ENCODE results near the gene HOXD4. TPM values are rescaled to one million over a fixed set of nuclear protein-coding genes. Genes with fewer than 3 reads are reported as not detected.

The HOXD4 gene
- total and polyA plus RNA-seq, 8 donors = 0.17 to 0.99 (median 0.68) TPM

- intact Hi-C loops (cut with DNase I) = loop anchor here in 1 of 2 donors (5.0 to 10.0 kb wide), 2 partner anchors 506 to 684 kb away; no protein-coding TSS in a partner anchor
- no peak overlapping the region for H3K4me3 ChIP-seq
- peaks cover 96 to 100% of the 10 kb centered on the region in 2 donors for H3K27me3 ChIP-seq
Measured at GRCh38 chr2:176130957-176131847, 20.1 kb upstream of the HOXD4 start.

DNA sequence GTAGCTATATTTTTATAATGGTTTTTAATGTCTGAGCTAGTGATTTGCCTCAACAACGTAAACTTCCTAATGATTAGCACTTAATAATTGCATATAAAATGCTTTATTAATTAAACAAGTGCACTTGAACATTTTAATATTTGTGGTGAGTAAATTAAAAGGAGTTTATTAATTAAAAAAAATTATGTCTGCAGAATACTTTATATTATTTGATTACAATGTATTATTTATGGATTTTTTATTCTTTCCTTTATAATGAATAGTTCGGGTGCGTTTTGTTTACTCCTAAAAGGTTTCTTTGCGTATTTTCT lies 19.5 kb upstream of the HOXD4 start:
- Histone ChIP-seq H3K27me3 (peaks cover 96 to 100% of the 10 kb centered on the region in 2 donors), H3K9me3 (no peaks in the 10 kb centered on the region)
- intact Hi-C loops (cut with DNase I) = loop anchor here in 1 of 2 donors (5.0 to 10.0 kb wide), 2 partner anchors 505 to 683 kb away; no protein-coding TSS in a partner anchor

More at GRCh38 chr2:176130957-176131847, 20.1 kb upstream of the HOXD4 start:
- H3K4me1 ChIP-seq = peaks cover under 1 to 36% of the 10 kb centered on the region in 2 donors
- no peaks in the 10 kb centered on the region for H3K36me3 ChIP-seq
- no peaks in the 10 kb centered on the region for H3K9me3 ChIP-seq
- no peak overlapping the region for H3K27ac ChIP-seq
- DNase-seq = no peak
- ATAC-seq = no peak
- TF ChIP-seq, protein P1, sequence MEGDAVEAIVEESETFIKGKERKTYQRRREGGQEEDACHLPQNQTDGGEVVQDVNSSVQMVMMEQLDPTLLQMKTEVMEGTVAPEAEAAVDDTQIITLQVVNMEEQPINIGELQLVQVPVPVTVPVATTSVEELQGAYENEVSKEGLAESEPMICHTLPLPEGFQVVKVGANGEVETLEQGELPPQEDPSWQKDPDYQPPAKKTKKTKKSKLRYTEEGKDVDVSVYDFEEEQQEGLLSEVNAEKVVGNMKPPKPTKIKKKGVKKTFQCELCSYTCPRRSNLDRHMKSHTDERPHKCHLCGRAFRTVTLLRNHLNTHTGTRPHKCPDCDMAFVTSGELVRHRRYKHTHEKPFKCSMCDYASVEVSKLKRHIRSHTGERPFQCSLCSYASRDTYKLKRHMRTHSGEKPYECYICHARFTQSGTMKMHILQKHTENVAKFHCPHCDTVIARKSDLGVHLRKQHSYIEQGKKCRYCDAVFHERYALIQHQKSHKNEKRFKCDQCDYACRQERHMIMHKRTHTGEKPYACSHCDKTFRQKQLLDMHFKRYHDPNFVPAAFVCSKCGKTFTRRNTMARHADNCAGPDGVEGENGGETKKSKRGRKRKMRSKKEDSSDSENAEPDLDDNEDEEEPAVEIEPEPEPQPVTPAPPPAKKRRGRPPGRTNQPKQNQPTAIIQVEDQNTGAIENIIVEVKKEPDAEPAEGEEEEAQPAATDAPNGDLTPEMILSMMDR (IDR thresholded peaks at IDR 0.05) = no peak

DNA sequence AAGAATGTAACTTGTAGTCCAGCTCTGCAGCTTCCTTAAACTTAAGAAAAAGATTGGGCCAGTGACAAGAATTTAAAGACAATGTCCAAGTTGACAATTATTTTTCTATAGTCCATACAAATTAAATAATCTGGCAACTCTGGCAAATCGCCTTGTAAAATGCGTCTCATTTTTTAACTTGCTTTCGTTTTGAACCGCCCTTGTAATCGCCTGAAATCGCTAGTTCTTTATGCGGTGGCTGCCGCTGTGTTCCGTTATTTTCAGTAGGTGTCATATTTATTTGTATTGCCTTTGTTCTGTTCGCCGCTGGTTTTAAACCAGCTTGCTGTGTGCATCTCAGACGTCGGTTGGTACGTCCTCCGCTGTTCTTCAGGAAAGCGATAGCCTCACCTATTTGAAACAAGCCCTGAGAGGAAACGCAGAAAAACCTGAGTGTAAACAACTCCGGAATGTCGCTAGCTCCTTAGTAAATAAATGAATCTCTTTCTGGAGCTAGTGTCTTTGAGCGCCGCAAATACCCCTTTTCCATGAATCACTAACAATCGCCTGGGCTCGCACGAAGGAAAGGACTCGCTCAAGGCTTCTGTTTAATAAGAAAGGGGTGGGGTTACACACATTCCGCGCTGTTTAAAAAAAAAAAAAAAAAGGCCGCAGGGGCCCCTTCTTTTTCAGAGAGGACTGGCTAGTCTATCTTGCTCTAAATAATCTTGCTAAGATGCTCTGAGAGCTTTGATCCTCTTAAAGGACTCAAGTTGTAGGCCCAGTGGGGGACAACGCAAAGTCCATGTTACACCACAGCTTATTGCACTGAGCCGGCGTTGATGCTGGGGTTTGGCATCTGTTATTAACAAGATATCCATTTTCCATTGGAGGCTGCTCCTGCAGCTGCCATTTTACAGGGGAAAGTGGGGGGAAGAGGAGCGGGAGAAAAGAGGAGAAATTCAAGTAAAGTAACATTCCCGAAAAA lies 18.9 kb upstream of the HOXD4 start:
- H3K9me3 ChIP-seq = no peaks in the 10 kb centered on the region
- TF ChIP-seq, protein P1 (IDR thresholded peaks at IDR 0.05) = no peak
- intact Hi-C loops (cut with DNase I) = loop anchor here in 1 of 2 donors (5.0 to 10.0 kb wide), 2 partner anchors 505 to 682 kb away; no protein-coding TSS in a partner anchor
- no peak overlapping the region for H3K27ac ChIP-seq
- no peak overlapping the region for H3K4me3 ChIP-seq
- peaks cover 8 to 44% of the 10 kb centered on the region in 2 donors for H3K4me1 ChIP-seq
- H3K27me3 ChIP-seq = peaks cover 97 to 100% of the 10 kb centered on the region in 2 donors
- DNase-seq (no peak), ATAC-seq (no peak)
- no peaks in the 10 kb centered on the region for H3K36me3 ChIP-seq

More for the DNA sequence above, 19.5 kb upstream of the HOXD4 start:
- TF ChIP-seq, protein P1 (IDR thresholded peaks at IDR 0.05) = no peak
- no peak for ATAC-seq
- no peak overlapping the region for H3K27ac ChIP-seq
- H3K4me1 ChIP-seq = peaks cover 6 to 42% of the 10 kb centered on the region in 2 donors
- H3K36me3 ChIP-seq = no peaks in the 10 kb centered on the region
- H3K4me3 ChIP-seq = no peak overlapping the region
- no peak for DNase-seq

DNA sequence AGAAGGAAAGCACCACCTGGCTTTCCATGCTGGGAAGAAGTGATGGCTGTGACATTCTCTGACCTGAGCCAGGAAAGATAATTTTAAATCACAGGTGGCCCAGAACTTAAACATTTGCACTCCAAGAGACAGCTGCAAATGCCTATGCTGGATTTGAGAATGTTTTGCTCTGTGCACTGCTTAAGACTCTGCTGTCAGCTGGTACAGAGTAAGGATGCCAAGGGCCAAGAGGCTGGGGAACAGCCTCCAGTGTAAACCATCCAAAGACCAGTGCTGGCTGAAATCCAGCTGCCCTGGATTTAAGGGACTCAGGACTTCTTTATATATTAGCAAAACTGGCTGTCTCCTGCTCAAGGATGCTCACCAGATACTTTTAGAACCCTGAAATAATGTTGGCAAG lies 18.0 kb upstream of the HOXD4 start:
- TF ChIP-seq, protein P1 (IDR thresholded peaks at IDR 0.05) = no peak
- DNase-seq = no peak
- H3K27ac ChIP-seq = no peak overlapping the region
- H3K9me3 ChIP-seq = no peaks in the 10 kb centered on the region
- H3K4me1 ChIP-seq = peaks cover 8 to 43% of the 10 kb centered on the region in 2 donors
- H3K4me3 ChIP-seq = no peak overlapping the region
- H3K36me3 ChIP-seq = no peaks in the 10 kb centered on the region
- intact Hi-C loops (cut with DNase I) = loop anchor here in 1 of 2 donors (5.0 to 10.0 kb wide), 2 partner anchors 504 to 681 kb away; no protein-coding TSS in a partner anchor
- no peak for ATAC-seq
- peaks cover 99 to 100% of the 10 kb centered on the region in 2 donors for H3K27me3 ChIP-seq
